Measurements from ENCODE around the gene CHGA. TPM values are rescaled to one million over a fixed set of nuclear protein-coding genes. Genes with fewer than 3 reads are reported as not detected.

The CHGA gene
- total and polyA plus RNA-seq, 2 donors (not counting 1 experiment from before 2014, with no cell fraction given), result not detected

- ChIA-PET POLR2A (no interaction called here), CTCF (interaction anchor here (1.1 kb wide), 1 partner anchor 180 kb away, joined by 4 read pairs; no protein-coding TSS in a partner anchor)
- intact Hi-C loops (cut with micrococcal nuclease), result loop anchor here (10.0 kb wide), 1 partner anchor 1176 kb away; no protein-coding TSS in a partner anchor
Observed at GRCh38 chr14:92959189-92959531, 36.2 kb downstream of the CHGA start.

More at GRCh38 chr14:92959189-92959531, 36.2 kb downstream of the CHGA start:
- Histone ChIP-seq H3K9me3 (ENCODE audit: control extremely low read depth in 1 of 3, control insufficient read depth in 2 of 3, insufficient read depth in 1 of 3, low read length in 2 of 3) (no peaks in the 10 kb centered on the region), H3K4me3 (ENCODE audit: control extremely low read depth in 1 of 5, extremely low read depth in 1 of 5, insufficient read depth in 1 of 5, low read depth in 2 of 5, low read length in 4 of 5) (no peak overlapping the region), H3K27me3 (replicated peaks in 1 of 4; ENCODE audit: control extremely low read depth in 1 of 4, control insufficient read depth in 3 of 4, insufficient read depth in 4 of 4, low read length in 3 of 4) (no peaks in the 10 kb centered on the region), H3K79me2 (ENCODE audit: control insufficient read depth, insufficient read depth, low read length) (no peaks in the 10 kb centered on the region), H4K20me1 (ENCODE audit: control insufficient read depth, insufficient read depth, low read length, poor library complexity, severe bottlenecking) (no peaks in the 10 kb centered on the region), H3K36me3 (replicated peaks in 1 of 2; ENCODE audit: control extremely low read depth in 1 of 2, control insufficient read depth in 1 of 2, extremely low read depth in 1 of 2, insufficient read depth in 2 of 2, low read length in 1 of 2) (peaks cover 0 to 32% of the 10 kb centered on the region in 2 experiments), H2AFZ (ENCODE audit: insufficient read depth, low read depth, low read length, poor library complexity, severe bottlenecking) (no peak overlapping the region), H3K27ac (ENCODE audit: low read length in 2 of 2) (no peak overlapping the region), H3K4me1 (ENCODE audit: control insufficient read depth in 2 of 2, insufficient read depth in 2 of 2, low read length in 2 of 2) (no peaks in the 10 kb centered on the region), H3K4me2 (replicated peaks; ENCODE audit: low read depth, low read length, poor library complexity, severe bottlenecking) (no peak overlapping the region), H3K9ac (ENCODE audit: low read length) (no peak overlapping the region)
- no peak for TF ChIP-seq CTCF (IDR thresholded peaks at IDR 0.05)
- no peak for TF ChIP-seq EZH2 (IDR thresholded peaks at IDR 0.05; ENCODE audit: borderline replicate concordance, insufficient read depth, low read depth, low read length, poor library complexity, severe bottlenecking)
- Mint-ChIP-seq H3K9me3 (ENCODE audit: insufficient read depth) (no peaks in the 10 kb centered on the region), H3K4me1 (no peaks in the 10 kb centered on the region), H3K27ac (no peak overlapping the region), H3K4me3 (no peak overlapping the region), H3K27me3 (no peaks in the 10 kb centered on the region)
- 97% methylated on average over 10 of the region's 10 CpGs for WGBS (ENCODE audit: insufficient coverage)
- no peak for DNase-seq
- ATAC-seq (ENCODE audit: low read depth), result no peak

All from B cell (primary cell).